DMS79 (cell line): ENCODE results near the gene TMEM243.

Source experiments
- DNase-seq: peaks from one replicate; lab custom pipeline; 2025; lab: John Stamatoyannopoulos, UW

The TMEM243 gene

GRCh38 chr7:87155788-87156187 is 63.7 kb downstream of the TMEM243 start:
- no peak for DNase-seq

- no peak for DNase-seq
These were observed 65.0 kb downstream of the TMEM243 start for GRCh38 chr7:87154569-87154968.

GRCh38 chr7:87154166-87154565 is 65.4 kb downstream of the TMEM243 start:
- no peak for DNase-seq

- no peak for DNase-seq
These were observed 66.5 kb downstream of the TMEM243 start for GRCh38 chr7:87152897-87153641.

GRCh38 chr7:87152112-87152896 is 67.2 kb downstream of the TMEM243 start, which contains the start of gene DMTF1:
Gene DMTF1, plus strand, starts transcription at chr7:87152453. Its CDS starts 12,489 bp downstream, at chr7:87164942.
- peak; percentile 87 for DNase-seq

- DNase-seq = no peak
These were observed 67.8 kb downstream of the TMEM243 start for GRCh38 chr7:87151729-87152111.

- no peak for DNase-seq
These were observed 68.4 kb downstream of the TMEM243 start for GRCh38 chr7:87151002-87151728.

GRCh38 chr7:87148332-87148955 is 71.1 kb downstream of the TMEM243 start:
- DNase-seq = no peak

- DNase-seq = no peak
These were observed 72.0 kb downstream of the TMEM243 start for GRCh38 chr7:87147500-87147899.

GRCh38 chr7:87146740-87147386 is 72.7 kb downstream of the TMEM243 start:
- no peak for DNase-seq
